K562 (cell line): ENCODE data around the gene SLC24A3. TPM values are rescaled to one million over a fixed set of nuclear protein-coding genes. Genes with fewer than 3 reads are reported as not detected.

ENCODE experiments used
- ATAC-seq: fragments of 200-7000 bp; cut with Tn5 transposase; 3 replicates; pipeline ENCODE4 v1.9.1; 2020; ENCODE audit warnings: moderate library complexity
- BruUV-seq: library from RNA; stranded (reverse); fragments of 400-500 nt; replicated peaks from 2 replicates; lab custom pipeline; 2021; lab: Mats Ljungman, UMichigan
- CTCF ChIA-PET: fragments of 300-600 bp; formaldehyde crosslinking; extraction: SDS; loops from one replicate; lab custom pipeline; 2021; ENCODE audit warnings: low intra/inter-chr PET ratio; lab: Yijun Ruan, JAX
- POLR2A ChIA-PET: fragments of 300-600, 350-650 bp; sonication (Branson Sonifier 250); formaldehyde crosslinking; extraction: SDS; loops from one replicate; lab custom pipeline; 2021; ENCODE audit warnings: antibody characterized with exemption, inconsistent platforms; lab: Yijun Ruan, JAX
- DNase-seq, 4 experiments: peaks; one replicate each; pipeline versions ENCODE4 v3.0.0 to v3.0.0-alpha.2; 2011 to 2018; ENCODE audit warnings: low spot score in 3 of 4, mixed read lengths in 3 of 4; ENCODE audit errors: extremely low read depth in 1 of 4
- FAIRE-seq: peaks from 2 replicates; lab custom pipeline; 2011; peaks lifted over from hg19 to GRCh38; lab: Jason Lieb, UNC
- H2AFZ ChIP-seq: 2 replicates; pipeline ENCODE4 v1.6.0; 2011; ENCODE audit warnings: low read depth, low read length, control low read depth, inconsistent platforms
- H3K27ac ChIP-seq: fragments of 200-600 bp; 3 replicates; pipeline ENCODE4 v1.8.0; 2011; ENCODE audit warnings: low read depth, mild to moderate bottlenecking, control low read depth, inconsistent platforms, low read length, moderate library complexity, mixed read lengths; ENCODE audit errors: extremely low read depth
- H3K27me3 ChIP-seq, 2 experiments: fragments of 300-600 bp in 1 of 2; 2 replicates in 1 of 2; 3 replicates in 1 of 2; pipeline versions ENCODE4 v1.6.0 to v1.8.0; 2011; ENCODE audit warnings: inconsistent platforms in 2 of 2, low read length in 2 of 2, mild to moderate bottlenecking in 1 of 2, mixed read lengths in 1 of 2, moderate library complexity in 1 of 2; ENCODE audit not compliant: control insufficient read depth in 2 of 2, insufficient read depth in 2 of 2
- H3K36me3 ChIP-seq: fragments of 300-600 bp; 3 replicates; pipeline ENCODE4 v1.8.0; 2011; ENCODE audit warnings: mild to moderate bottlenecking, low read length, inconsistent platforms; ENCODE audit not compliant: control insufficient read depth, insufficient read depth
- H3K4me1 ChIP-seq, 2 experiments: fragments of 200-600 bp in 1 of 2; replicated peaks in 1 of 2; 2 replicates in 1 of 2; 3 replicates in 1 of 2; pipeline versions ENCODE4 v1.5.1 to v1.8.0; 2011; ENCODE audit warnings: inconsistent platforms in 2 of 2, low read length in 2 of 2, mild to moderate bottlenecking in 1 of 2, mixed read lengths in 1 of 2, moderate library complexity in 1 of 2; ENCODE audit not compliant: control insufficient read depth in 2 of 2, insufficient read depth in 2 of 2
- H3K4me2 ChIP-seq: 2 replicates; pipeline ENCODE4 v1.6.1; 2011; ENCODE audit warnings: low read length, control low read depth, inconsistent platforms, mixed read lengths; ENCODE audit not compliant: insufficient read depth
- H3K4me3 ChIP-seq: fragments of 200-600 bp; sonication (generic), shearing (Covaris generic); 2 replicates; pipeline ENCODE4 v1.5.1; 2016; ENCODE audit warnings: control low read depth, inconsistent platforms
- H3K79me2 ChIP-seq: fragments of 200-600 bp; 3 replicates; pipeline ENCODE4 v1.8.0; 2011; ENCODE audit warnings: low read length, inconsistent platforms; ENCODE audit not compliant: control insufficient read depth, insufficient read depth
- H3K9ac ChIP-seq, 2 experiments: 2 replicates each; pipeline versions ENCODE4 v1.6.0 to v1.6.1; 2011; ENCODE audit warnings: low read depth in 2 of 2, low read length in 2 of 2, control low read depth in 1 of 2, inconsistent platforms in 1 of 2, mild to moderate bottlenecking in 1 of 2, mixed read lengths in 1 of 2; ENCODE audit not compliant: insufficient read depth in 1 of 2
- H3K9me1 ChIP-seq: one replicate; pipeline ENCODE4 v1.6.0; 2011; ENCODE audit warnings: inconsistent platforms, mild to moderate bottlenecking, low read length, moderate library complexity; ENCODE audit not compliant: control insufficient read depth, insufficient read depth
- H3K9me3 ChIP-seq: replicated peaks from 2 replicates; pipeline ENCODE4 v1.5.1; 2011; ENCODE audit warnings: low read depth, low read length, inconsistent platforms; ENCODE audit not compliant: control insufficient read depth, insufficient read depth
- H4K20me1 ChIP-seq: replicated peaks from 2 replicates; pipeline ENCODE4 v1.6.1; 2011; ENCODE audit warnings: low read length, inconsistent platforms, mixed read lengths; ENCODE audit not compliant: control insufficient read depth, insufficient read depth
- ATF1 ChIP-seq, 2 experiments: fragments of 450-650 bp in 1 of 2; IDR thresholded peaks; 2 replicates each; pipeline ENCODE4 v1.6.1; 2016; ENCODE audit warnings: missing compliant biosample characterization in 1 of 2, missing genetic modification characterization in 1 of 2
- ERF ChIP-seq: fragments of 450-650 bp; formaldehyde crosslinking; IDR thresholded peaks from 2 replicates; pipeline ENCODE4 v1.4.0; 2020; ENCODE audit warnings: mild to moderate bottlenecking, mixed read lengths
- ETV6 ChIP-seq, 3 experiments: fragments of 150-350 bp in 1 of 3; sonication (generic) in 1 of 3; formaldehyde crosslinking in 1 of 3; IDR thresholded peaks; 2 replicates each; pipeline versions ENCODE4 v1.6.1 to v1.8.0; 2014 to 2022; ENCODE audit warnings: borderline replicate concordance in 2 of 3, low read depth in 2 of 3, antibody characterized with exemption in 1 of 3, low read length in 1 of 3, mild to moderate bottlenecking in 1 of 3, missing genetic modification reagents in 1 of 3
- L3MBTL2 ChIP-seq: fragments of 450-650 bp; IDR thresholded peaks from 2 replicates; pipeline ENCODE4 v1.6.1; 2016; ENCODE audit warnings: mild to moderate bottlenecking, moderate library complexity
- LEF1 ChIP-seq: fragments of 450-650 bp; IDR thresholded peaks from 2 replicates; pipeline ENCODE4 v1.6.1; 2016; ENCODE audit warnings: mild to moderate bottlenecking
- NBN ChIP-seq: fragments of 450-650 bp; IDR thresholded peaks from 2 replicates; pipeline ENCODE4 v1.6.1; 2016; ENCODE audit warnings: low read depth, mild to moderate bottlenecking
- NFRKB ChIP-seq: fragments of 450-650 bp; IDR thresholded peaks from 2 replicates; pipeline ENCODE4 v1.6.1; 2016; ENCODE audit warnings: low read depth
- NR3C1 ChIP-seq: sonication (generic); formaldehyde crosslinking; IDR thresholded peaks from 2 replicates; pipeline ENCODE4 v1.8.1; 2022; ENCODE audit warnings: missing genetic modification reagents
- POLR2A ChIP-seq: fragments of 450-650 bp; conservative IDR thresholded peaks from 2 replicates; pipeline ENCODE4 v1.6.1; 2016
- ZNF175 ChIP-seq: fragments of 200-800 bp; sonication (Bioruptor generic); IDR thresholded peaks from 2 replicates; pipeline ENCODE4 v1.6.1; 2016; ENCODE audit warnings: low read depth, mild to moderate bottlenecking, missing genetic modification characterization, missing compliant biosample characterization
- WGBS: fragments of 100-300 bp; shearing (Covaris generic); methylation state at CpG from one replicate; pipeline ENCODE4 v1.1.6; 2016; ENCODE audit warnings: low coverage, mixed read lengths; ENCODE audit not compliant: insufficient coverage; ENCODE audit errors: missing lambda C conversion rate; 5-methylcytosine and 5-hydroxymethylcytosine counted together
- in situ Hi-C: fragments of 300-500 bp; cut with MboI; formaldehyde crosslinking; loops from 4 replicates; pipeline ENCODE4 v1.15.0; 2018; ENCODE audit warnings: inconsistent platforms, mixed read lengths
- intact Hi-C: fragments of 100-400 bp; cut with micrococcal nuclease; formaldehyde crosslinking; loops from 2 replicates; pipeline ENCODE4 v1.14.2; 2022
- polyA plus RNA-seq, 8 experiments: library from polyadenylated mRNA; depleted of rRNA in 4 of 8; stranded (reverse) in 5 of 8; unstranded in 3 of 8; fragments of >200 nt; fragmentation: Nextera tagmentation in 2 of 8; fragmentation: Illumina TruSeq in 1 of 8; extraction: Ambion mirVana in 2 of 8; extraction: Trizol in 1 of 8; gene quantifications; 2 replicates each; pipeline versions ENCODE4 v1.2.1 to v1.2.3, GENCODE V29; 2011 to 2014; ENCODE audit warnings: inconsistent platforms in 1 of 8, missing spikeins in 1 of 8
- total RNA-seq, 7 experiments: library from RNA; depleted of rRNA in 6 of 7; stranded (reverse); fragments of >200 nt in 6 of 7; fragmentation: Illumina TruSeq in 2 of 7; extraction: Trizol in 2 of 7; gene quantifications; 2 replicates each; pipeline versions ENCODE4 v1.2.1 to v1.2.3, GENCODE V29; 2011 to 2021; ENCODE audit warnings: low replicate concordance in 1 of 7

SLC24A3 gene
- total and polyA plus RNA-seq, 9 of the 15 experiments (the other 6 are each of a cell fraction or from before 2014, with no cell fraction given): not detected

- TF ChIP-seq NFRKB (no peak), NBN (no peak), NR3C1 (no peak), POLR2A (no peak)
These were observed 387.6 kb downstream of the SLC24A3 start (continued) for GRCh38 chr20:19600042-19600441.

- no peak overlapping the region for H3K27ac ChIP-seq
- BruUV-seq: no TSS peak
These were observed 388.8 kb downstream of the SLC24A3 start for GRCh38 chr20:19601126-19601810.

More at GRCh38 chr20:19601126-19601810, 388.8 kb downstream of the SLC24A3 start:
- Histone ChIP-seq H3K9ac (no peak overlapping the region), H3K36me3 (no peaks in the 10 kb centered on the region), H3K9me3 (no peaks in the 10 kb centered on the region), H3K27me3 (no peaks in the 10 kb centered on the region)
- ATAC-seq: no peak
- POLR2A ChIA-PET: no interaction called here
- TF ChIP-seq ZNF175 (CRISPR knock-in tag) (no peak), ATF1 (CRISPR knock-in tag; IDR thresholded peaks at IDR 0.05) (no peak), ATF1 (tag; IDR thresholded peaks at IDR 0.05) (no peak), ETV6 (IDR thresholded peaks at IDR 0.05; ENCODE audit: borderline replicate concordance in 1 of 2, low read depth in 2 of 2, low read length in 1 of 2) (no peak), ETV6 (CRISPR knock-in tag; IDR thresholded peaks at IDR 0.05; ENCODE audit: borderline replicate concordance) (no peak), LEF1 (no peak), ERF (CRISPR knock-in tag) (no peak), L3MBTL2 (no peak)
- TF ChIP-seq, all 486 proteins: peak for 0
- in situ Hi-C loops (no loop called here), intact Hi-C loops (no loop called here)
- H3K4me1 ChIP-seq: no peaks in the 10 kb centered on the region
- no peak overlapping the region for H3K4me2 ChIP-seq
- no peak overlapping the region for H2AFZ ChIP-seq
- H3K4me3 ChIP-seq: no peak overlapping the region
- 0% methylated on average over 4 of the region's 9 CpGs for WGBS
- no peak for DNase-seq
- H4K20me1 ChIP-seq: no peaks in the 10 kb centered on the region
- CTCF ChIA-PET: no interaction called here
- no peaks in the 10 kb centered on the region for H3K9me1 ChIP-seq
- no peak for FAIRE-seq
- H3K79me2 ChIP-seq: no peaks in the 10 kb centered on the region
